Cardiac ventricle fibroblast (primary cell): ENCODE results near the gene MYO1B. TPM values are rescaled to one million over a fixed set of nuclear protein-coding genes. Genes with fewer than 3 reads are reported as not detected.

Source experiments
- total RNA-seq: library from RNA; depleted of rRNA; stranded (reverse); fragments of >200 nt; gene quantifications from 2 replicates; pipeline ENCODE4 v1.2.3, GENCODE V29; 2015

Gene MYO1B
- 59.3 and 59.9 TPM in 2 replicates for total RNA-seq

GRCh38 chr2:191245046-191245868 lies at the start of gene MYO1B:
TSS of gene MYO1B (plus strand) at chr2:191245404. CDS start at chr2:191276896, 31,492 bp downstream.

Other genes with a start within 250 kb of the MYO1B start
- gene STAT1, start 231.2 kb upstream of the MYO1B start, total RNA-seq: 70.4 and 87.4 TPM in 2 replicates
- 0.20 and 0.37 TPM in 2 replicates for gene STAT4, start 94.4 kb upstream of the MYO1B start, total RNA-seq